Activated naive CD8-positive, alpha-beta T cell treated with anti-CD3 and anti-CD28 coated beads, Interleukin-2, amount 50 U/mL, for 24 hours (primary cell): ENCODE results near the gene PLBD2.
A peak's percentile ranks its signal among the peaks of the same experiment; 100 is the strongest.
"Not testable (repeated sequence)": the region's sequence is repeated elsewhere in the genome, so short reads cannot be mapped to it uniquely, and the experiment has no call there.

Source experiments
- ATAC-seq: fragments of 150-1000 bp; cut with Tn5 transposase; one replicate; pipeline ENCODE4 v1.10.0; 2021
- DNase-seq: peaks from one replicate; pipeline ENCODE4 v3.0.0; 2021
- H3K27ac Mint-ChIP-seq: one replicate; pipeline ENCODE4 v1.8.0; 2021; ENCODE audit warnings: mild to moderate bottlenecking, mixed read lengths
- H3K27me3 Mint-ChIP-seq: one replicate; pipeline ENCODE4 v1.8.0; 2021; ENCODE audit warnings: mixed read lengths
- H3K36me3 Mint-ChIP-seq: one replicate; pipeline ENCODE4 v1.8.0; 2021; ENCODE audit warnings: low read depth, mixed read lengths
- H3K4me1 Mint-ChIP-seq: one replicate; pipeline ENCODE4 v1.8.0; 2021; ENCODE audit warnings: mixed read lengths
- H3K4me3 Mint-ChIP-seq: one replicate; pipeline ENCODE4 v1.8.0; 2021; ENCODE audit warnings: mild to moderate bottlenecking, moderate library complexity, mixed read lengths
- H3K9me3 Mint-ChIP-seq: one replicate; pipeline ENCODE4 v1.8.0; 2021; ENCODE audit warnings: mixed read lengths

PLBD2 gene

GRCh38 chr12:113351089-113351488, 7.3 kb upstream of the PLBD2 start:
- no peak overlapping the region for H3K27ac Mint-ChIP-seq
- ATAC-seq (no peak), DNase-seq (no peak)
- no peaks in the 10 kb centered on the region for H3K4me1 Mint-ChIP-seq
- H3K9me3 Mint-ChIP-seq = no peaks in the 10 kb centered on the region
- H3K4me3 Mint-ChIP-seq = no peak overlapping the region
- no peaks in the 10 kb centered on the region for H3K36me3 Mint-ChIP-seq
- peaks cover 10% of the 10 kb centered on the region for H3K27me3 Mint-ChIP-seq

GRCh38 chr12:113354192-113354591, 4.2 kb upstream of the PLBD2 start:
- H3K27me3 Mint-ChIP-seq, H3K4me1 Mint-ChIP-seq: not testable (repeated sequence)

GRCh38 chr12:113359133-113359938, 949 bp downstream of the PLBD2 start:
- H3K27me3 Mint-ChIP-seq = no peaks in the 10 kb centered on the region
- H3K4me1 Mint-ChIP-seq = peaks cover 19% of the 10 kb centered on the region
- DNase-seq (peak; percentile 11), ATAC-seq (no peak)
- no peaks in the 10 kb centered on the region for H3K9me3 Mint-ChIP-seq
- H3K27ac Mint-ChIP-seq = peak overlapping the region; percentile 1
- H3K36me3 Mint-ChIP-seq = peaks cover 3% of the 10 kb centered on the region
- peak overlapping the region; percentile 86 for H3K4me3 Mint-ChIP-seq

More at GRCh38 chr12:113354192-113354591, 4.2 kb upstream of the PLBD2 start:
- not testable (repeated sequence) for DNase-seq, H3K4me3 Mint-ChIP-seq, H3K27ac Mint-ChIP-seq, H3K9me3 Mint-ChIP-seq, ATAC-seq, H3K36me3 Mint-ChIP-seq

- peak overlapping the region; percentile 86 for H3K4me3 Mint-ChIP-seq
- H3K4me1 Mint-ChIP-seq = peaks cover 19% of the 10 kb centered on the region
- no peak for ATAC-seq
- DNase-seq = no peak
- no peaks in the 10 kb centered on the region for H3K9me3 Mint-ChIP-seq
- H3K27me3 Mint-ChIP-seq = no peaks in the 10 kb centered on the region
- no peak overlapping the region for H3K27ac Mint-ChIP-seq
- peaks cover 6% of the 10 kb centered on the region for H3K36me3 Mint-ChIP-seq
Observed at GRCh38 chr12:113359939-113360748, 1.8 kb downstream of the PLBD2 start.

- H3K36me3 Mint-ChIP-seq = peaks cover 8% of the 10 kb centered on the region
- no peaks in the 10 kb centered on the region for H3K9me3 Mint-ChIP-seq
- no peaks in the 10 kb centered on the region for H3K27me3 Mint-ChIP-seq
- no peak overlapping the region for H3K4me3 Mint-ChIP-seq
- ATAC-seq (no peak), DNase-seq (no peak)
- H3K4me1 Mint-ChIP-seq = peaks cover 19% of the 10 kb centered on the region
- no peak overlapping the region for H3K27ac Mint-ChIP-seq
Observed at GRCh38 chr12:113361574-113362370, 3.4 kb downstream of the PLBD2 start.

- H3K4me1 Mint-ChIP-seq = peaks cover 11% of the 10 kb centered on the region
- DNase-seq (no peak), ATAC-seq (no peak)
- H3K27me3 Mint-ChIP-seq = no peaks in the 10 kb centered on the region
- H3K36me3 Mint-ChIP-seq = peaks cover 11% of the 10 kb centered on the region
- no peak overlapping the region for H3K27ac Mint-ChIP-seq
- H3K4me3 Mint-ChIP-seq = no peak overlapping the region
- H3K9me3 Mint-ChIP-seq = no peaks in the 10 kb centered on the region
Observed at GRCh38 chr12:113364698-113365097, 6.3 kb downstream of the PLBD2 start.

GRCh38 chr12:113365639-113366395, 7.4 kb downstream of the PLBD2 start:
- no peak overlapping the region for H3K27ac Mint-ChIP-seq
- H3K4me3 Mint-ChIP-seq = no peak overlapping the region
- no peaks in the 10 kb centered on the region for H3K9me3 Mint-ChIP-seq
- H3K4me1 Mint-ChIP-seq = peaks cover 4% of the 10 kb centered on the region
- H3K36me3 Mint-ChIP-seq = peaks cover 11% of the 10 kb centered on the region
- DNase-seq = no peak
- H3K27me3 Mint-ChIP-seq = no peaks in the 10 kb centered on the region
- no peak for ATAC-seq

- Mint-ChIP-seq H3K36me3 (peaks cover 9% of the 10 kb centered on the region), H3K4me3 (no peak overlapping the region), H3K27ac (no peak overlapping the region), H3K27me3 (no peaks in the 10 kb centered on the region), H3K9me3 (no peaks in the 10 kb centered on the region), H3K4me1 (peaks cover under 1% of the 10 kb centered on the region)
- ATAC-seq = no peak
- no peak for DNase-seq
Observed at GRCh38 chr12:113366827-113367226, 8.4 kb downstream of the PLBD2 start.

GRCh38 chr12:113368331-113368730, 9.9 kb downstream of the PLBD2 start:
- Mint-ChIP-seq H3K27ac (no peak overlapping the region), H3K36me3 (peaks cover 12% of the 10 kb centered on the region), H3K4me3 (no peak overlapping the region), H3K9me3 (no peaks in the 10 kb centered on the region), H3K27me3 (no peaks in the 10 kb centered on the region), H3K4me1 (no peaks in the 10 kb centered on the region)
- no peak for ATAC-seq
- DNase-seq = no peak

- H3K27me3 Mint-ChIP-seq = no peaks in the 10 kb centered on the region
- no peak overlapping the region for H3K4me3 Mint-ChIP-seq
- no peaks in the 10 kb centered on the region for H3K4me1 Mint-ChIP-seq
- ATAC-seq (no peak), DNase-seq (no peak)
- peaks cover 12% of the 10 kb centered on the region for H3K36me3 Mint-ChIP-seq
- no peaks in the 10 kb centered on the region for H3K9me3 Mint-ChIP-seq
- no peak overlapping the region for H3K27ac Mint-ChIP-seq
Observed at GRCh38 chr12:113369391-113369985, 11.1 kb downstream of the PLBD2 start.

GRCh38 chr12:113370923-113371682, 12.7 kb downstream of the PLBD2 start:
- DNase-seq (no peak), ATAC-seq (no peak)
- no peak overlapping the region for H3K4me3 Mint-ChIP-seq
- peaks cover 8% of the 10 kb centered on the region for H3K36me3 Mint-ChIP-seq
- H3K27ac Mint-ChIP-seq = no peak overlapping the region
- no peaks in the 10 kb centered on the region for H3K9me3 Mint-ChIP-seq
- H3K4me1 Mint-ChIP-seq = no peaks in the 10 kb centered on the region
- H3K27me3 Mint-ChIP-seq = no peaks in the 10 kb centered on the region

- H3K9me3 Mint-ChIP-seq = no peaks in the 10 kb centered on the region
Observed at GRCh38 chr12:113371808-113372207, 13.4 kb downstream of the PLBD2 start.

GRCh38 chr12:113372371-113372770, 14.0 kb downstream of the PLBD2 start:
- no peak for ATAC-seq
- Mint-ChIP-seq H3K36me3 (peaks cover 10% of the 10 kb centered on the region), H3K4me1 (no peaks in the 10 kb centered on the region), H3K27ac (no peak overlapping the region), H3K4me3 (no peak overlapping the region), H3K9me3 (no peaks in the 10 kb centered on the region), H3K27me3 (no peaks in the 10 kb centered on the region)
- no peak for DNase-seq

More at GRCh38 chr12:113371808-113372207, 13.4 kb downstream of the PLBD2 start:
- ATAC-seq (no peak), DNase-seq (no peak)
- Mint-ChIP-seq H3K4me3 (no peak overlapping the region), H3K4me1 (no peaks in the 10 kb centered on the region), H3K27ac (no peak overlapping the region), H3K27me3 (no peaks in the 10 kb centered on the region), H3K36me3 (peaks cover 8% of the 10 kb centered on the region)
